Body of pancreas (tissue), 4 donors: ENCODE measurements around the gene KLHDC7B.

Source experiments
- POLR2A ChIP-seq, 3 donors: fragments of 450-650 bp; IDR thresholded peaks; one replicate each; pipeline ENCODE4 v1.6.1; 2016; ENCODE audit warnings: antibody characterized with exemption in 3 of 3, mild to moderate bottlenecking in 2 of 3
- TF ChIP-seq, protein P1 (sequence below), 7 experiments: fragments of 450-650 bp in 4 of 7; fragments of 200-600 bp in 3 of 7; sonication (generic) in 3 of 7; IDR thresholded peaks; one replicate each; pipeline ENCODE4 v1.5.1; 2016 to 2019; ENCODE audit warnings: antibody characterized with exemption in 7 of 7

DNA sequence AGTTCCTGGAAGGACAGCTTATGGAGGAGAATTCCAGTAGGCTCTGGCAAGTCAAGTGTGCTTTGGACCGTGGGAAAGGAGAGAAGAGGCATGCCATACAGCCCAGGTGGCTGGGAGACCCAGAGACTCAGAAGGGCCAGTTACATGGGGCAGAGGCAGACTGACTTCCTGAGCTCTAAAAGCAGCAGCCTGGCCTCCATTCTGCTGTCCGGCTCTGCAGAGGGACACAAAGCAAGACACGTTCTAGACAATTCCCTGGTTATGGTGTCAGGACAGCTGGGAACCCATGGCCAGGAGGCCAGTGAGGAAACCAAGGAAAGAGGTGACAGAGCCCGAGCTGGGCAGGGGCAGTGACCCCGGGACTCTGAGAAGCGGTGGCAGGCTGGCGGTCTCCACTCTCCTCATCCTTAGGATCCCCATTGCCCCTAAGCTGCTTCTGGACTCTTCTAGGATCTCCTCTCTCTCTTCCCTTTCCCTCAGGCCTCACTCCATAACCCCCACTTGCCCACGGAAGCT, 29.8 kb downstream of the KLHDC7B start:
- TF ChIP-seq, protein P1, sequence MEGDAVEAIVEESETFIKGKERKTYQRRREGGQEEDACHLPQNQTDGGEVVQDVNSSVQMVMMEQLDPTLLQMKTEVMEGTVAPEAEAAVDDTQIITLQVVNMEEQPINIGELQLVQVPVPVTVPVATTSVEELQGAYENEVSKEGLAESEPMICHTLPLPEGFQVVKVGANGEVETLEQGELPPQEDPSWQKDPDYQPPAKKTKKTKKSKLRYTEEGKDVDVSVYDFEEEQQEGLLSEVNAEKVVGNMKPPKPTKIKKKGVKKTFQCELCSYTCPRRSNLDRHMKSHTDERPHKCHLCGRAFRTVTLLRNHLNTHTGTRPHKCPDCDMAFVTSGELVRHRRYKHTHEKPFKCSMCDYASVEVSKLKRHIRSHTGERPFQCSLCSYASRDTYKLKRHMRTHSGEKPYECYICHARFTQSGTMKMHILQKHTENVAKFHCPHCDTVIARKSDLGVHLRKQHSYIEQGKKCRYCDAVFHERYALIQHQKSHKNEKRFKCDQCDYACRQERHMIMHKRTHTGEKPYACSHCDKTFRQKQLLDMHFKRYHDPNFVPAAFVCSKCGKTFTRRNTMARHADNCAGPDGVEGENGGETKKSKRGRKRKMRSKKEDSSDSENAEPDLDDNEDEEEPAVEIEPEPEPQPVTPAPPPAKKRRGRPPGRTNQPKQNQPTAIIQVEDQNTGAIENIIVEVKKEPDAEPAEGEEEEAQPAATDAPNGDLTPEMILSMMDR (IDR thresholded peaks at IDR 0.05): no peak
- TF ChIP-seq POLR2A (IDR thresholded peaks at IDR 0.05): no peak
